GM21526 (cell line): ENCODE measurements around the gene FXYD3.
"Not testable (repeated sequence)": the region's sequence is repeated elsewhere in the genome, so short reads cannot be mapped to it uniquely, and the experiment has no call there.

ENCODE experiments used
- ATAC-seq: cut with Tn5 transposase; IDR thresholded peaks from one replicate; pipeline ENCODE4 v1.9.1; 2021; ENCODE audit warnings: moderate library complexity; ENCODE audit not compliant: unreplicated experiment, low FRiP score

The FXYD3 gene

DNA sequence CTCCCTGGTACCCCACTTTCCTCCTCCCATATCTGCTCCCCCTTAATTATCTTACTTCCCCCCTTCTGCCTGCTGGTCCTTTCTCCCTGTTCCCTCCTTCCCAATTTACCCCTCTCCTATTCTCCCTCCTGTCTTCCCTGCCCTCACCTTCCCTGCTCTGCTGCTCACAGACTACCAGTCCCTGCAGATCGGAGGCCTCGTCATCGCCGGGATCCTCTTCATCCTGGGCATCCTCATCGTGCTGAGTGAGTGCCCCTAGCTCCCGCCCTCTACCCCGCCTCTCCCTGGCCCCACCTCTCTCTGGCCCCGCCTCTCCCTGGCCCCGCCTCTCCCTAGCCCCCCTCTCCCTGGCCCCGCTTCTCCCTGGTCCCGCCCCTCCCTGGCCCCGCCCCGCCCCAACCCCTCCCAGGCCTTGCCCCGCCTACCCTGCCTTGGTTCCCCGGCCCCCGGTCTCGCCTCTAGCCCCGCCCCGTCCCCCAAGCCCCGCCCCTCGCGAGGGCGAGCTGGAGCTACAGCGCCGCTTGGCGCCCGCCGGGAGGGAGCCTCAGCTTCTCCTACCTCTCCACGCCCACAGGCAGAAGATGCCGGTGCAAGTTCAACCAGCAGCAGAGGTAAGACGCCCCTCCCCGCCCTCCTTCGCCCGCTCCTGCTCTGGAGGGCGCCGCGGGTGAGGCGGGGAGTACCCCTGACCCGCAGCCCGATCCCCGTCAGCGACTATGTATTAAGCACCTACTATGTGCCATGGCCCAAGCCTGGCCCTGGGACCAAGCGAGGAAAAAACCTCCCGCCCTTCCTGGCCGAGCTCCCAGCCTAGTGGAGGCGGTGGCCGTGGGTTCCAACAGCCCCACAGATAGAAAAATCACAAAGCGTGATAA is 25.6 kb downstream of the FXYD3 start:
- no peak for ATAC-seq

DNA sequence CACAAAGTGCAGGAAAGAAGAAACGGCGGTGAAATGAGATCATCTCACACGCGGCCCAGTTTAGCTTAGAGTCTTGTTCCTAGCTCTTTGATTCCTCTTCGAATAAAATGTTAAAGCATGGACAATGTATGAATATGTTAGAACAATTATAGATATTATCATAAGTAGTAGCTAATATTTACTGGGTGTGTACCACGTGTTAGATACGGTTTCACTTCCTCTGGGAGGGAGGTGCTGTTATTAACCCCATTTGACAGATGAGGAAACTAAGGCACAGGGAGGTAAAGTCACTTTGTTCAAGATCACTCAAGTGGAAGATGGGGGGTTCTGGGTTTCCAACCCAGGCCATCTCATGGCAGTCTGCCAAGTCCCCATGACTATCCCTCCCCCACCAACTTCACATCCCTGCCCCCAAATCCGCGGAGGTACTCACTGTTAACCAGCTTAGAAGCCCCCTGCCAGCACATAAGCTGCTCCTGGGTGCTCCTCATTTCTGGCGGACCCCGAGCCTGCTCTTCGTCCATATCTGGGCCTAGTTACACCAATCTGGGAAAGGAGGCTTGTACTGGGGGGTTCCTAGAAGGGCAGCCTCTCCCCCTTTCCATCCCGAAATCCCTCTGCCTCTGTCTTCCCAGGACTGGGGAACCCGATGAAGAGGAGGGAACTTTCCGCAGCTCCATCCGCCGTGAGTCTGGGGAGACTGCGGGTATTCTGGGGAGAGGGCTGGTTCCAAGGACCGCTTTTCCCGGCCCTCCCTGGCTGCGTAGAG is 26.4 kb downstream of the FXYD3 start:
- no peak for ATAC-seq

DNA sequence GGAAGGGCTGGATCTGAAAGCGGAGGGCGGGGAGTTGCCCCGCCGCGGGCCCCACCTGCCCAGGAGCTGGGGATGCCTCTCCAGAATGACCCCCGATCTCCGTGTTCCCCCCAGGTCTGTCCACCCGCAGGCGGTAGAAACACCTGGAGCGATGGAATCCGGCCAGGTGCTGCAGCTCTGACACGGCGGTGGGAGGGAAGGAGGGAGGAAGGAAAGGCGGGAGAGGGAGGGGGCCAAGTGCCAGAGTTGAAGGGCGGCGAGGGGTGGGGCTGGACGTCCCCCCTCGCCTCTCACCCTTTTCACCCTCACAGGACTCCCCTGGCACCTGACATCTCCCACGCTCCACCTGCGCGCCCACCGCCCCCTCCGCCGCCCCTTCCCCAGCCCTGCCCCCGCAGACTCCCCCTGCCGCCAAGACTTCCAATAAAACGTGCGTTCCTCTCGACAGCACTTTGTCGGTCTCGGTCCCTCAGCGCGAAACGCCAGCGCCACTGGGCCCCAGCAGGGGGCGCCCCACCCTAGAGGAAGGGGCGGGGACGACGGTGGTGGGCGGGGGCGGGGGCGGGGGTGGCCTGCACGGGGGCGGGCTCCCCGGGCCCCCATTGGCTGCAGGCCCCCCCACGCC is 27.1 kb downstream of the FXYD3 start:
- ATAC-seq = no peak

DNA sequence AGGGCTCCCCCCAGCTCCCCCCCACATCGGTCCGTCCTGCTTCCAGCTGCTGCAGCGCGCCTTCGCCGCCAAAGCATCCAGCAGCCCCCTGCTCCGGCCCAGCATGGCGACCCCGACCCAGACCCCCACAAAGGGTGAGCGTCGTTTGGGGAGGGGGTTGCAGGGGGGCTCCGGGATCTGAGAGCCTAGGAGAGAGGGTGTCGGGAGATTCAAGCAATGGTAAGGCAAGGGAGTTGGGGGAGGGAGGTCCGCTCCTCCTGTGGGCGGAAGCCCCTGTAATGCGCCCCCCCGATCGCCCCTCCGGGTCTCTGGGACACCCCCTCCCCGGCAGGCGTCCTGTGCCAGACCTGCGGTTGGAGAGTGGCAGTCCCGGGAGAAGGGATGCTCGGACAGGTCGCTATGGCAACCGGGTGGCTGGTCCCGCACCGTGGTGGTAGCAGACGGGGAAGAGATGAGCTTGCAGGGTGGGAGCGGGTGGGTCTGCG is 27.6 kb downstream of the FXYD3 start, which contains the start of gene FXYD7:
TSS of gene FXYD7 (plus strand) at position 25 of the 485 bp plus-strand sequence. CDS start at position 104, 79 bp downstream.
- ATAC-seq = no peak

DNA sequence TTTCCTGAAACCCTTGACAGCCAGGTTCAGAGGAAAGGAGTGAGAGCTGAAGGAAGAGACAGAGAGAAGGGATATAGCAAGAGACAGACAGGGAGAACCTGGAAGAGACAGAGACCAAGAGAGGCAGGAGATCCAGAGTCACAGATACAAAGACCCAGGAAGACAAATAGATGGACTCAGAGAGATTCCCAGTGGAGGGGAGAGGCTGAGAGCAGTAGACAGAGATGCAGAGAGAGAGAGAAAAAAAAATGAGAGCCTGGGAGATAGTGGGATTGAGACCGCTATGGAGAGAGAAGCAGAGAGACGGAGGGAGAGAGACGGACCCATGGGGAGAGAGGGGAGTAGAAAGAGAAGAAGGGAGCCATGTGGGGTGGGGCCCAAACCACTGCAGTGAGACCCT is 28.2 kb downstream of the FXYD3 start:
- ATAC-seq = no peak

DNA sequence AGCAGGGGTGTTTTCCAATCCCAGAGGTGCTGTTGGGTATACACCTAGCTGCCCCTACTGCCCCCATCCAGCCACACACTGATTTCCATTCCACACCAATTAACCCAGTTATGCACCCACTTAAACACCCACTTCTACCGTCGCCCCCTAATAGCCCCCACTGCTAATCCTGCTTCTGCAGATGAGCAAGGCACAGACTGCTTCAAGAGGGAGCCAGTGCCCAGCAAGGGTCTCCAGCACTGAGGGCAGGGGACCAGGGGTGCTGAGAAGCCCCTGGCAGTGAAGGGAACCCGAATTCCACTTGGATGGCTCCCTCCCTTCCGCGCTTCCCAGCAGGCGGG is 28.6 kb downstream of the FXYD3 start:
- no peak for ATAC-seq

DNA sequence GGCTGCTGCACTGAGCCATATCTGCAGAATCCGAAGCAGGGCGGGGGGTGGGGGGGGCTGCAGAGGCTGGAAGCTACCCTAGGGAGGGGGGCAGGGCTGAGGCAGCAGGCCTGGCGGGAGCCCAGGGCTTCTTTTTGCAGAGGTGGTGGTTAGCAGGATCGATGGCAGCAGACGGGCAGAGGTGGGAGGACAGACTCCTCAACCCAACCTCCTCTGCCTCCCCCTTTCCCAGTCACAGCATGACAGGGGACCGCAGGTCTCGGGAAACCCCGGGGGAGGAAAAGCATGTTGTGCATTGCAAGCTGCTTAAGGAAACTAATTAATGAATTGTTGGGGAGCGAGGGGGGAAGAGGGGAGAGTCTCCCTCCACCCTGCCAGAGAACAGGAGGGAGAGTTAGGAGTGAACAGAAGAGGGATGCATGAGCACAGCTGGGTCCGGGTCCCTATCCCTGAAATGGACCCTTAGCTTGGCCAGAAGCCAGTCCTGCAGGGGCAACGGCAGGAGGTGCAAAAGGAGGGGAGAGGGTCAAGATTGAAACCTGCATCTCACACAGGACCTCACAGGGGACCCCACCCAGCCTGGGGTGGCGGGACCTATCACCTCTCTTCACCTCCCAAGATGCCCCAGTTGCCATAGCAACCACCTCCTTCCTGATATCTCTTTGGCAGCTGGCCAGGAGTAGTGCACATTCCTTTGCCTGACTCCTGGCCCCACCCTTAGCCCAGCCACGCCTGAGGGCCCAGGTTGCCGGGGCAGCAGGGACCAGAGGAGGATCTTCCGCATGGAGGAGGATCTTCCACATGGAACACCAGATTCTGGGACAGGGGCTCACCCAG is 29.2 kb downstream of the FXYD3 start:
- no peak for ATAC-seq

DNA sequence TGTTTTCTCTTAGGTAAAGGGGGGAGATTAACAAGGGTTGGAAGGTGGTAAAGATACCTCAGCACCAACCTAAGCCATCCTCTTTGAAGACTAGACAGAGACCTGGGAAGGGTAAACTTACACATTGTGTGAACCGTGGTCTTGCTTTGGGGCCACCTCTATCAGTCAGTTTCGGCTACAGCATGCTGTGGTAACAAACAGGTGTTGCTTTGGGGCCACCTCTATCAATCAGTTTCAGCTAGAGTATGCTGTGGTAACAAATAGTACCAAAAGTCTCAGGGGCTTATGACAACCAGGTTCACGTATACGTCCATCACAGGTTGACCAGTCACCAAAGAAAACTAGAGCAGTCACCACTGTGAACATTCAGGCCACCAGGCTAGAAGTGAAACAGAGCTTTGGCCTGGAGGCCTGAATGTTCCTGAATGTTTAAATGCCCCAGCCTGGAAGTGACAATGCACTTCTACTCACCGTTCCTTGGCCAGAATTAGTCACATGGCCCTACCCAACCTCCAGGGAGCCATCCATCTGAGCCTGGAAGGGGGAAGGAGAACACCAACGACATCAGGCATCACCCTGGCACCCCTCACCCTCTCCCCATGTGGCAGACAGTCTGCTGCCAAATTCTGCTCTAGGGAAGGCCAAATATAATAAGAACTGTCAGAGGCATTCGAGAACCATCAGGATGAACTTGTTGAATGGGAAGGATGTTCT is 31.3 kb downstream of the FXYD3 start:
- ATAC-seq = no peak

DNA sequence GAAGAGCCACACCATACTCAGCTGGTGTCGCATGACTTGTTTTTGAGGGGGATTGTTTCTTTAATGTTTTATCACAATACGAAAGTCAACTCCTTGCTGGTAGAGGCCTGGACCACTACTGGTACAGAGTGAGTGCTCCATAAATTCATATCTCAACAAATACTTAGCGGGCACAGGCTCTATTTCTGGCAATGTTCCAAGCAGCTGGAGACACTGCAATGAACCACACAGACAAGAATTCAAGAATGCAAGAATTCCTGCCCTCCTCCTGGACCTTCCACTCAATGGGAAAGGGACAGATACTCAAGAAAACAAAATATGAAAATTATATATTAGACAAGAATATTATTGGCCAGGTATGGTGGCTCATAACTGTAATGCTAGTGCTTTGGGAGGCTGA is 33.8 kb downstream of the FXYD3 start:
- no peak for ATAC-seq

DNA sequence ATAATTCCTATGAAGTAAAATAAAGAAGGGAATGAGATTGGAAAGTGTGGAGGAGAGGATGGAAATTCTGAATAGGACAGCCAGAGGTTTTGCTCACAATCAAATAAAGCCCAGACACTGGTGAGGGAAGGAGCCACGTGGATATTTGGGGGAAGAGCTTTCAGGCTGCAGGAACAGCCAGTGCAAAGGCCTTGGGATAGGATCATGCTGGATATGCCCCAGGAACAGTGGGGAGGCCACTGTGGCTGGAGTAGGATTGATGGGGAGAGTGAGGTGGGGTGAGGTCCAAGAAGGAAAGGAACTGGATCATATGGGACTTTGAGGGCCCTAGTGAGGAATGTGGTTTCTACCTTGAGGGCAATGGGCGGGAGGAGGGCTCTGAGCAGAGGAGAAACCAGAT is 34.8 kb downstream of the FXYD3 start:
- ATAC-seq = no peak

DNA sequence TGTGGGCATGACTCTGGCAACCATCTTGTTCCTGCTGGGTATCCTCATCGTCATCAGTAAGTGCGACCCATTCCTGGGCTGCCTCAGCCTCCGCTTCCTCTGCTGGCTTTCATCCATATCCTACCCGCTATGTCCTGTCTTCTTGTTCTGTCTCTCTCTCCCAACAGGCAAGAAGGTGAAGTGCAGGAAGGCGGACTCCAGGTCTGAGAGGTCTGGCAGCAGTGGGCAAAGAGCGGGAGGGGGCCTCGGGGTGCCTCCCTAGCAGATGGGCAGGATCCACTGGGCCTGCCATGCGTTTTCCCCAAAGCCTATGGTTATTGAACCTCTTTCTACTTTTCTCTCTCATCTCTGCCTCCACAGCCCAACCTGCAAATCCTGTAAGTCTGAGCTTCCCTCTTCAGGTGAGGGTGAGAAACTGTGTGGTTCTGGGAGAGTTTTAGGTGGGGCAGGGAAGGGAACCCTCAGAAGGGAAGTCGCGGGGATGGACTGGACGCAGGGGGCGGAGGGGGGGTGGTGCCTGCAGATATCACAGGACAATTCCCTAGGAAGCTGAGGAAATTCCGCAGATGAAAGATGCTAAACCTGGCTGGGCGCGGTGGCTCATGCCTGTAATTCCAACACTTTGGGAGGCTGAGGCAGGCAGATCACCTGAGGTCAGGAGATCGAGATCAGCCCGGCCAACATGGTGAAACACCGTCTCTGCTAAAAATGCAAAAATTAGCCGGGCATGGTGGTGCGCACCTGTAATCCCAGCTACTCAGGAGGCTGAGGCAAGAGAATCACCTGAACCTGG is 35.8 kb downstream of the FXYD3 start:
- no peak for ATAC-seq

DNA sequence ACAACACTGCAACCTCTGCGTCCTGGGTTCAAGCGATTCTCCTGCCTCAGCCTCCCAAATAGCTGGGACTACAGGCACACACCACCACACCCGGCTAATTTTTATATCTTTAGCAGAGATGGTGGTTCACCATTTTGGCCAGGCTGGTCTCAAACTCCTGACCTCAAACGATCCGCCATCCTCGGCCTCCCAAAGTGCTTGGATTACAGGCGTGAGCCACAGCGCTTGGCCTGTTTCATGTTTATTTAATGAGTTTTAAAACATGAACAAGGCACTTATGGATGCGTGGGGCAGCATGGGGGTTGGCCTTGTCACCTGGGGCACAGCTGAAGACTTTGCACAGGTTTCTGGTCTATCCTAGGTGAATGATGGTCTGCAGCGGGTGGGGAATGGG is 37.5 kb downstream of the FXYD3 start:
- ATAC-seq = not testable (repeated sequence)

DNA sequence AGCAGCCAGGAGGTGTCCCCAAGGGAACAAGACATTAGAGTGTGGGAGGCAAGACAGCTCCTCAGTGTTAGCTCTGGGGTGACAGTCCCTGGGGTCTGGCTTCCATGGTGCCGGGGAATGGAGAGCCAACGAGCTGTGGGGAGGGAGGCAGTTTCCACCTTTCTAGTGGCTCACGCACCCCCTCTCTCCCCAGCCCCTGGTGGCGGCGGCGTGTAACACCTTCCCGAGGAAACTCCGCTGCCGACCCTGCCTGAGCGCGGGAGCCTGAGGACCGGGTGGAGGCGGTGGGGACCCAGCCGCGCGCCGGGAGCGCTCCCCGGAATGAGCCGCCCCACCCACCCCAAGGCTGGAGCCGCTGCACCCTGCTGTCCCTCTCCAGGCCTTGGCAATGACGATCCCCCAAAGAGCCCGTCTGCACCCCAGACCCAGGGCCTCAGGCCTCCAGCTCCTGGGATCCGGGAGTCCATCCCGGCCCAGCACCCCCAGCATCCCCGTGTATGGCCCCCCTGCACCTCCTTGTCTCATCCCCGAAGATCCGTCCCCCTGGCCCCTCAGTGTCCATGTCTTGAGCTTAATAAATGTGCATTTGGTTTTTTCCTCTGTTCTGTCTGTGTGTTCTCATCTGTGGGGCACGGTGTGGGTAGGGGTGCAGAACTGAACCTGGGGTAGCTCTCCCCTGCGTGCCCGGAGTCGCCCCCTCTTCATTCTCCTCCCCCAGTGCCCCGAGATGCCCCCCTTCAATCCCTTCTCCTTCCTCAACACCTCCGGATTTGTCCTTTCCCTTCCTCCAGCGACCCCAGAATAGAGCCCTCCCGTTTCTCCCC is 38.3 kb downstream of the FXYD3 start:
- no peak for ATAC-seq

DNA sequence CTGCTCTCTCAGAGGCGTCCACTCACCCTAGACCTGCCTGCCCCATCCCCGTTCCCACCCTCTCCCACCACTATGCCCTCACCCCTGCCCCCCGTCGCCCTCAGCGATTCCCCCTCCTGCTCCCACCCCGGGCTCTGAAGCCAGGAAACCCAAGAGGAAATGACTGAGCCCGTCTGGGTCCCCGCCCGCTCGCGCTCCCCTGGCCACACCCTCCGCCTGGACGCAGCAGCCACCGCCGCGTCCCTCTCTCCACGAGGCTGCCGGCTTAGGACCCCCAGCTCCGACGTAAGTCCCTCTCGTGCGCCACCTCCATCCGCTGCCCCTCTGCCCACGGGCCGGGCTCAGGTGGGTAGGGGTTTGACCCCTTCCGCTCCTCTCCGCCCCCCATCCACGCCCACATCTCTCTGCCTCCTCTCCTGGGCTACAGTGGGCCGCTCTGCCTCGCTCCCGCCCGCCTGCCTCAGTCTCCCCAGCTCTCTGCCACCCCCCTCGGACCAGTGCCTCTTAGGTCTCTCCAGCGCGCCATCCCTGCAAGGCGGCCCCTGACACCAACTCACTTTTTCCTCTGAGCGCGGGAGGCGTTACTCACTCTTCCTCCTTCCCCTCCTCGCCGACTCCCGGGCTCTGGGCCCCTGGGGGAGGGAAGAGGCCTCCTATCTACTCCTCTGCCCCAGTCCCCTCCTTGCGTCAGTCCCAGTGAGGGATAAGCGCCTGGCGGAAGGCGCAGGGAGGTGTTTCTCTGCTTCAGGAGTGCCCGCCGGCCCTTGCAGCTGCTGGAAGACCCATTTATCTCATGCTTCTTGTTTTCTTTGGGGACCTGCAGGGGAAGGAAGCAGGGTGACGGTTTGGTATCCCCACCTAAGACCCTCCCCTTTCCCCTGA is 39.1 kb downstream of the FXYD3 start, which contains the start of gene FXYD5:
TSS of gene FXYD5 (plus strand) at position 211 of the 882 bp plus-strand sequence. CDS start 816 bp downstream, outside the sequence.
- no peak for ATAC-seq

DNA sequence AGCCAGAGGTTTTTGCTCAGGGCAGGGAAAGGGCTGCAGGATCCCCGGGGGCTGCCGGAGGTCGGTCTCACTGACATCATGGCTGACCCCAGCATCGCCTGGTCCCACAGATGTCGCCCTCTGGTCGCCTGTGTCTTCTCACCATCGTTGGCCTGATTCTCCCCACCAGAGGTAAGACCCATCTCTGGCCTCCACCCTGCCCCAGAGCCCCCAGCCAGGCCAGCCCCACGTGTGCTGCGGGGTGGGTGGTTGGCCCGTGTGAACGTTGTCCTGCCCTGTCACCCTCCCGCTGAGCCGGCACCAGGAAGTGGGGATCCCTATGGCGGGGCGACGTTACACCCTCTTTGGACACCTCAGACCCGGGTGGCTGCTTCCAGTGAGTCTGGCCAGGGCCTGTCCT is 39.8 kb downstream of the FXYD3 start:
- ATAC-seq = no peak

DNA sequence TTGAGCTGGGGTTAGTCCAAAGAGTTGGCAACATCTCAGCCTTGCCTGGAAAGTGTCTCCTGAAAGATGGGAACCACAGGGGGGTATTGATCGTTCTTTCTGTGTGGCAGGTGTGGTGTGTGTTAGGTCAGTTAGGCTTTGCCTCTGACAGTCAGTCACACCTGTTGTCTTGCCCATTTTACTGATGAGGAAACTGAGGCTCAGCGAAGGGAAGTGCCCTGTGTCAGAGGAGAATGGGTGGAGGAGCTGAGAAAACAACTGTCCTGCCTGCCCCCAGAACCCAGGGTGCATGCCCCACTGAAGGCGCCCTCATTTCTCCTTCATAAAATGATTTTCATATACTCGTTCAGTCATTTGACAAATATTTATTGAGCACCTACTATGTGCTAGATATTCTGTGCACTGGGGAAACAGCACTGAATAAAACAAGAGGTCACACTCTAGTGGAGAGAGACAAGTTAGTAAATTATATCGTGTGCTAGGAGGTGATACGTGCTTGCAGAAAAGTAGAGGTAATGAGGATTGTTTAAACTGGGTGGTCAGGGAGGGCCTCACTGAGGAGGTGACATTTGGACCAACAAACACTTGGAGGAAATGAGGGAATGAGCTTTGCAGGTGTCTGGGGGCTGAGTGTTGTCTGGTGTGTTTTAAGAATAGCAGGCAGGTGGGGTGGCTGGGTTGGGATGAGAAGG is 40.5 kb downstream of the FXYD3 start:
- no peak for ATAC-seq

DNA sequence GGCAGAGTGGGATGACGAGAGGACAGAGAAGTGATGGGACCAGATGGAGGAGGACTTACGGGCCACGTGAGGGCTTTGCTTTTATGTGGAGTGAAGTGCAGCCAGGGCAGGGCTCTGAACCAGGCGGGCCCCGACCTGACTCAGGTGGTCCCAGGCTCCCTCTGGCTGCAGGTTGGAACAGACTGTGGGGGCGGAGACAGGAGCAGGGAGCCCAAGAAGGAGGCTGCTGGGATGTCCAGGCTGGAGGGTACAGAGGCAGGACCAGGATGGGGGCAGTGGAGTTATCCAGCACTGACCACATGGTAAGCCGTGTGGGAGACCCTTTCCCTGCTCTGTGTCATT is 41.0 kb downstream of the FXYD3 start:
- ATAC-seq = no peak
